ENCODE measurements around the gene ISCA2.

DNA sequence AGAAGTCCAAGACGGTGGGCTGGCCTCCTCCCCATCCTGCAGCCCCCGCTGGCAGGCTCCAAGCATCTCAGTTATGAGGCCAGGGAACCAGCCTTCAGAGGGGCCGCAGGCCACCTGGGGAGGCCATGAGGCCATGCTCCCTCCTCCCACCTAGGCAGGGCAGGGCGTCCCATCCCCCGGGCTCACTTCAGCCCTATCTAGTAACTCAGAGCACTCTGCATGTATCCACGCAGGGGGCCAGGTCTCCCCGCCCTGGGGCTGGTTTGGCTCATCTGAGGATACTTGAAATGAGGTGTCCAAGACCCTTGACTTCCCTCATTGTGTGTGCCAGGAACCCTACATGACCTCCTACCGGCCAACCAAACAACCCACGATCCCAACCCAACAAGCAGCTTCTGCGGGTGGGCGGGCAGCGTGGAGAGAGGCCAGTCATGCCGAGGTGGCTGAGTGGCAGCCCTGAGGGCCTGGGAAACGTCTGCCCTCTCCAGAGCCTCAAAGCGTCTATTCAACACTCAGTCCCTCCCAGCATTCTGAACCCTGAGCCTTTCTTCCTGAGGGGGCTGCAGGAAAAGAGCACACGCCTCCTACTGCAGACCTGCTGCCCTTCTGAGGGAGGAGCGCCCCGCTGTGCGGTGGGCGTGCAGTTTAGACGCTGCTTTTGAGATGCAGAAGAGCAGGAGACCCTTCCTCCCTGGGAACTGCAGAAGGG is 16.8 kb downstream of the ISCA2 start:
- TF ChIP-seq, protein P1, sequence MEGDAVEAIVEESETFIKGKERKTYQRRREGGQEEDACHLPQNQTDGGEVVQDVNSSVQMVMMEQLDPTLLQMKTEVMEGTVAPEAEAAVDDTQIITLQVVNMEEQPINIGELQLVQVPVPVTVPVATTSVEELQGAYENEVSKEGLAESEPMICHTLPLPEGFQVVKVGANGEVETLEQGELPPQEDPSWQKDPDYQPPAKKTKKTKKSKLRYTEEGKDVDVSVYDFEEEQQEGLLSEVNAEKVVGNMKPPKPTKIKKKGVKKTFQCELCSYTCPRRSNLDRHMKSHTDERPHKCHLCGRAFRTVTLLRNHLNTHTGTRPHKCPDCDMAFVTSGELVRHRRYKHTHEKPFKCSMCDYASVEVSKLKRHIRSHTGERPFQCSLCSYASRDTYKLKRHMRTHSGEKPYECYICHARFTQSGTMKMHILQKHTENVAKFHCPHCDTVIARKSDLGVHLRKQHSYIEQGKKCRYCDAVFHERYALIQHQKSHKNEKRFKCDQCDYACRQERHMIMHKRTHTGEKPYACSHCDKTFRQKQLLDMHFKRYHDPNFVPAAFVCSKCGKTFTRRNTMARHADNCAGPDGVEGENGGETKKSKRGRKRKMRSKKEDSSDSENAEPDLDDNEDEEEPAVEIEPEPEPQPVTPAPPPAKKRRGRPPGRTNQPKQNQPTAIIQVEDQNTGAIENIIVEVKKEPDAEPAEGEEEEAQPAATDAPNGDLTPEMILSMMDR (optimal IDR thresholded peaks at IDR 0.05 in 1 of 3, IDR thresholded peaks at IDR 0.05 in 1 of 3, conservative IDR thresholded peaks at IDR 0.05 in 1 of 3; ENCODE audit: extremely low read depth in 1 of 3, insufficient read depth in 2 of 3, low read length in 3 of 3) = no peak
- no peak for TF ChIP-seq EZH2 (IDR thresholded peaks at IDR 0.05; ENCODE audit: low read length)

Data from keratinocyte (primary cell).